ENCODE measurements around the gene NLRX1.
A peak's percentile ranks its signal among the peaks of the same experiment; 100 is the strongest.
"Not testable (repeated sequence)": the region's sequence is repeated elsewhere in the genome, so short reads cannot be mapped to it uniquely, and the experiment has no call there.

The NLRX1 gene

DNA sequence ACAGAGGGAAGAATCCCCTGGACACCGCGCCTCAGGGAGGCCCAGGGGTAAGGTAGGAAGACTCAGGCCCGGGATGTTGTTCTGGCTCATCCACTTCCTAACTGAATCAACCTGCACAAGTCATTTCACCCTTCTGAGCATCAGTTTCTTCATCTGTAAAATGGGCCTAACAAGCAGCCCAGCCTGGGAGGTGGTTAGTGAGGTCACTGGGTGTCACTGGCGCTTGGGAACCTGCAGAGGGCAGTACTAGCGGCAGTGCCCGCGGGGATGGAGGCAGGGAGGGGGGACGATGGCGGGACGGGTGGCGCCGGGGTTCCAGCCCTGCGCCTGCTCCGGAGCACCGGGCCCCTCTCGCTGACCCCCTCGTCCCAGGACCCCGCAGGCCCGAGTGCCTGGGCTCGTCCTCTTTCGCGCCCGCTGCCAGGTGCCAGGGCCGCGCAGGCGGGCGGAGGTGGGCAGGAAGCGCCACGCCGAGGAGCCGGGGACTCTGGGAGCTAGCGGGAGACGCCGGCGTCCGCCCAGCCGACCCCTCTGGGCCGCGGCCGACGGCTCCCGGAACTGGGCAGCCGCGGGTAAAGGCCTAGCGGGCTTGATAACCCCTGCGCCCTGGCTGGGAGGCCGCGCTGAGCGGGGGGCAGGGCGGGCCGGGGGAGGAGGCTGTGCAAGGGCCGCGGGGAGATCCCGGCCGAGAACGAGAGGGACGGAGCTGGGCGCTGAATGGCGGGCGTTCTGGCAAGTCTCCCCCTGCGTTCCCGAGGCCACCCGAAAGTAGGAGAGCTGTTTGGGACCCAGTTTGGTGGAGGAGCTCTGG lies at the start of gene NLRX1:
Gene NLRX1, plus strand, starts transcription at position 255 of the 811 bp plus-strand sequence. CDS start 2,679 bp downstream, outside the sequence.
- peak; percentile 73 for DNase-seq

GRCh38 chr11:119118946-119119345 lies 49.6 kb upstream of the NLRX1 start:
- no peak for DNase-seq

- no peak for DNase-seq
Measured at GRCh38 chr11:119120639-119121007, 47.9 kb upstream of the NLRX1 start.

DNA sequence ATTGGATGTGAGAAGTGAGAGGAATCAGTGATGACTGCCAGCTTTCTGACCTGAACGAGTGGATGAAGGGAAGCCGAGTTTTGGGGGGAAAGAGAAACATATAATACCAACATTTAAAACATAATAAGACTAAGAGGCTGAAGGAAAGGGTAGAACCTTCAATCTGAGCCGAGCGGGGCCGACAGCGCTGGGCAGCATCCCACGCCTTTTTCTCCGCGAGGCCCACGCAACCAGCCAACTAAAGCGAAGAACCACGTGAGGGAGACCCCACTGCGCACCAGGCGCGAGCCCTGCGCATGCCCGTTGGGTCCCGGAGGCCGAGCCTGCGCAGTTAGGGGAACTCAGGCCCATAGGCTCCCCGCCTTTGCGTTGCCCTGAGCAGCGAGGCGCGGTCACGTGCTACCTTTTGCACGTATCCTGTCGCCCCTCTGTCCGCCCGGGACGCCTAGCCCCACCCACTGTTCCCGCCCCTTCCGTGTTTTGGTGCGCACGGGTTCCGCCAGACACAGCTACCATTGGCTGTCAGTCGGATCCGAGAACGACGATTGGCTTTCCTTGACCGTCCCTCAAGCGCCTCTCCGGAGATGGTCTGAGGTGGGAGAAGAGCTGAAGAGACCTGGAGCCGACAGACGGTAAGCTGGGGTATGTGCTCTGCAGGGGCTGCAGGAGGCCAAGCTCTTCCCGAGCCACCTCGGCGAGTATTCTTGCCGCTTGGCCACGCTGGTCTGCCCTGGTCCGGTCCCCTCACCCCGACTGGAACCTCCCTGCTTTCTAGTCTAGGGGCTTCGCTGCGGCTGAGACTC lies 47.3 kb upstream of the NLRX1 start, which contains the start of gene HINFP:
Gene HINFP, plus strand, starts transcription at position 573 of the 803 bp plus-strand sequence. CDS start 5,365 bp downstream, outside the sequence.
- peak; percentile 99 for DNase-seq

DNA sequence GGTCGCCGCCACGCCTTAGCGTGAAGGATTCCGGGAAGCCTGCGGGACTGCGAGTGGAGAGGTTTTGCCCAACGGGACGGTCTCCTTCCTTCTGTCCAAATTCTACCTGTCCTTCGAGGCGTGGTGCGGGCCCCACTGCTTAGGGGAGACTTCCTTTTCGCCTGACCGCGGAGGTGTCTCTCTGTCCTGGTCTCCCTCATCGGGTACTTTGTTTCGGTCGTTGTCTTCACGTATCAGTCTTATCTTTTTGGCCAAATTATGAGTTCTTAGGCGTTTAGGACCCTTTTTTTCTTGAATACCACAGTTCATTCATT lies 46.8 kb upstream of the NLRX1 start:
- no peak for DNase-seq

DNA sequence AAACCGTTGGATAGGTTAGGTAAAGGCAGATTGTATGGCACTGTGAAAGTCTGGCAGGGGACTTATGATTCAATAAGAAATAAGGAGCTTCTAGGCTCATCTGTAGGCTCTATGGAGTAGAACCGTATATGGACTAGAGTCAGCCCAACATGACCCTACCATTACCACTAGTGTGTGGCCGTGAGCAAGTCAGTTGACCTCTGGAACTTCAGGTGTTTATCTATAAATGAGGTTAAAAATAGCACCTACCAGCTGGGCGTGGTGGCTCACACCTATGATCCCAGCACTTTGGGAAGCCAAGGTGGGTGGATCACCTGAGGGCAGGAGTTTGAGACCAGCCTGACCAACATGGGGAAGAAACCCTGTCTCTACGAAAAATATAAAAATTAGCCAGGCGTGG lies 42.7 kb upstream of the NLRX1 start:
- no peak for DNase-seq

- no peak for DNase-seq
Measured at GRCh38 chr11:119126675-119127268, 41.8 kb upstream of the NLRX1 start.

- peak; percentile 29 for DNase-seq
Measured at GRCh38 chr11:119130662-119131061, 37.9 kb upstream of the NLRX1 start.

GRCh38 chr11:119134389-119134978 lies 34.0 kb upstream of the NLRX1 start:
- no peak for DNase-seq

- DNase-seq: not testable (repeated sequence)
Measured at GRCh38 chr11:119139276-119139675, 29.2 kb upstream of the NLRX1 start.

DNA sequence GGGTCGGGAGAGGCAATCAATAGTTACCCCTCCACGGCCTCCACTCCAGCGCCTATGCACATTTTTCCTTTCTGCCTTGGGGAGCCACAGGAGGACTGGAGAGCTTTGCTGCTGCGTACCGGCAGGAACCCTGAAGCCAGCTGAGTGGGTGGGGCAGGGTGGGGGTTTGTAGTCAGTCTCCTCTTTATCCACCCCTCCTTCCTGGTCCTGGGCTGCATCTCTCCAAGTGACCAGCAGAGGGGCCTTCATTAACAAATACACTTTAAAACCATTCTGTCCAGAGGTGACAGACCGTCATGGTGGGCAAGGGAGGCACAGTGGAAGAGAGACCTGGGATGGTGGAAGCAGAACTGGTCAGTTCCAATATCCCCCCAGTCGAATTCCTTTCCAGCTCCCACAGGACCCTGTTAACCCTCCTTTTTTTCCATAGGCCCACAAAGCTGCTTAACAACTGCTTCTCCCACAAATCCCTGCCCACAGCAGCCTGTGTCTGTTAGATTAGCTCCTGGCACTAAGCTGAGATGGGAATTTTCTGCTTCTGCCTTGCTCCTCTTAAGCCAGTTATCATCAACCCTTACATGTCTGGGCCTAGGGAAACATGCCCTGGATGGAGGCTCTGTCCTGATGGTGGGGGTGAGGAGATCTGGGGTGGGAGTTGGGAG lies 23.6 kb upstream of the NLRX1 start:
- DNase-seq: peak; percentile 37

DNA sequence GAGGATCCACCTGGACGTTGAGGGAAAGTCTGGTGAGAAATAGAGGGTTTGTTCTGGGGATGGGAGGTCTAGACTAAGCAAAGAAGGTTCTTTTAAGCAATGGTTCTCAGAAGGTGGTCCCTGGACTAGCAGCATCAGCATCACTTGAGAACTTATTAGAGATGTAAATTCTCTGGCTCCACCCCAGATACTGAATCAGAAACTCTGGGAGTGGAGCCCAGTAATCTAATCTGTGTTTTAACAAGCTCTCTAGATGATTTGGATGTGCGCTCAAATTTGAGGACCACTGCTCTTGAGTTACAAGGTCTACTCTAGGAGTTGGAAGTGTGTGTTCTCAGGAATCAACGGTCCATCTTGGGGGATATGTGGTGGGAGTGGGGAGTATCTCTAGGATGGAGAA lies 23.0 kb upstream of the NLRX1 start:
- no peak for DNase-seq

GRCh38 chr11:119147604-119148333 lies 20.8 kb upstream of the NLRX1 start:
- no peak for DNase-seq

- DNase-seq: no peak
Measured at GRCh38 chr11:119148720-119149017, 19.9 kb upstream of the NLRX1 start.

DNA sequence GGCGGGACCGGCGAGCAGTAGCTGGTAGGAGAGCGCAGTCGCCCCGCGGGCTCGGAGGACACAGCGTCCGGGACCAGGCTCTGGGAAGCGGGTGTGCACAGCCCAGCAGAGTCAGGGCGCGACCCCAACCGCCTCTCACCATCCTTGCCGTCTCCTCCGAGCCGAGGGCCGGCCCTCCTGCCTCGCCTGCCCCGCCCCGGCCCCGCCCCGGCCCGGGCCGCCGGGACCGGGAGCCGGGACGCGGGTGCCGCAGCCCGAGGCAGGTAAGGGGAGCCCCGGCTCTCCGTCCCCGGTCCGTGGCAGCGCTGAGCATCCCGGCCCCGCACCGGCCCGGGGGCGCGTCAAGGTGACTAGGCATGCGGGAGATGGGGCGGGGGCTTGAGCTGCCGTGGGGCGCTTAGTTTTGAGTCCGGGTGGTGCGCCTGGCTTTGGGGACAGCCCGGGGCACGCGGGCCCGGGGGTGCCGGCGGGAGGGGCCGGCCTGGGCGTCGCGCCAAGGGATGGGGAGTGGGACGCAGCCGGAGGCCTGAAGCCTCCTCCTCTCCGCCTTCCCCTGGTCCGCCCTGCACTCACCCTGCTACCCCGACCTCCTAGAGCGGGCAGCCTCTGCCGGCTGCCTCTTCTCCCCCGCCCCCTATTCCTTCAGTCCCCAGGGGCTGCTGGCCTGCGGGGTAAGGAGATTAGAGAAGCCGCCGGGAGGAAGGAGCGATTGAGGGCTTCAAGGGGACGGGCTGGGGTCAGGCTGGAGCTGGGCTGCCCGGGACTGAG lies 19.3 kb upstream of the NLRX1 start, which contains the start of gene ABCG4:
Gene ABCG4, plus strand, starts transcription at position 35 of the 768 bp plus-strand sequence. CDS start 914 bp downstream, outside the sequence.
- DNase-seq: no peak

DNA sequence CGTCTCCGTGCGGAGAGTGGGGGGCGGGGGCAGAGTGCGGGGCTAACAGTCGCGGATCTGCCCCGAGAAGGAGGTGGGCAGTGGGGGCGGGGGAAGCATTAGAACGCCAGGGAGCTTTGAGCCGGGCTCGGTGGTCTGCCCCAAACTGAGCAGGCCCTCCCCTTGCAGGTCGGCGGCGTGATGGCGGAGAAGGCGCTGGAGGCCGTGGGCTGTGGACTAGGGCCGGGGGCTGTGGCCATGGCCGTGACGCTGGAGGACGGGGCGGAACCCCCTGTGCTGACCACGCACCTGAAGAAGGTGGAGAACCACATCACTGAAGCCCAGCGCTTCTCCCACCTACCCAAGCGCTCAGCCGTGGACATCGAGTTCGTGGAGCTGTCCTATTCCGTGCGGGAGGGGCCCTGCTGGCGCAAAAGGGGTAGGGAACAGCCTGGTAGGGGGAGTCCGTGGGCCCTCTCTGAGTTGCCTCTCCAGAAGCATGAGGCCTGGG lies 18.7 kb upstream of the NLRX1 start:
- DNase-seq: no peak

DNA sequence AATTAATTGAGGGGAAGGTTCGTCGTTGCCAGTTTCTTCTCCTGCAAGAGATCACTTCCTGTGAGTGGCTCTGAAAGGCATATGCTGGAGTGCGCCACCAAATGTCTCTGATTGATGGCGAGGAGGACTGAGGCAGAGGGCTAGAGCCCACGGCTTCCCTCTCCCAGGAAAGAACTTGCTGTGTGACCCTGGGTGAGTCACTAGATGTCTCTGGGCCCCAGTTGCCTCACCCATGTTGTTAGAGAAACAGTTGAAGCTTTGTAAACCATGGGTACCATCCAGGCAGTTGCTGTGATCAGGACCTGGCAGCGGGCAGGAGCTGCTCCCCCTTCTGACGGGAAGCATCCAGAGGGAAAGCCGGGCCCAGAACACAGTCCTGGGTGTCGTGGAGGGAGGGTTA lies 16.5 kb upstream of the NLRX1 start:
- no peak for DNase-seq

GRCh38 chr11:119152604-119153003 lies 15.9 kb upstream of the NLRX1 start:
- no peak for DNase-seq

- DNase-seq: no peak
Measured at GRCh38 chr11:119153049-119153818, 15.3 kb upstream of the NLRX1 start.

GRCh38 chr11:119154178-119154577 lies 14.3 kb upstream of the NLRX1 start:
- no peak for DNase-seq
